Measurements from ENCODE around the gene TCF12. TPM values are rescaled to one million over a fixed set of nuclear protein-coding genes. Genes with fewer than 3 reads are reported as not detected.

Gene TCF12
- total and polyA plus RNA-seq, 8 donors: 7.7 to 67.4 (median 27.3) TPM

- whole genome bisulfite sequencing, 2 donors: 54 to 64% methylated on average over 5 to 6 of the region's 6 CpGs
- ATAC-seq (peak in 2 of 4 donors; percentile 2 to 3), FAIRE-seq (no peak), DNase-seq (no peak)
- no peaks in the 10 kb centered on the region for H3K9me3 ChIP-seq
- H3K27ac ChIP-seq: no peak overlapping the region
- H3K4me3 ChIP-seq: no peak overlapping the region
- intact Hi-C loops (cut with DNase I): no loop called here
- no peak for TF ChIP-seq CTCF (IDR thresholded peaks at IDR 0.05)
- H3K27me3 ChIP-seq: no peaks in the 10 kb centered on the region
- no peaks in the 10 kb centered on the region for H3K36me3 ChIP-seq
- H3K4me1 ChIP-seq: no peaks in the 10 kb centered on the region
These were observed 405.6 kb downstream of the TCF12 start for GRCh38 chr15:57323806-57324589.

GRCh38 chr15:57324590-57324890 is 406.1 kb downstream of the TCF12 start:
- no peak for FAIRE-seq
- ATAC-seq: no peak
- intact Hi-C loops (cut with DNase I): no loop called here
- Histone ChIP-seq H3K9me3 (no peaks in the 10 kb centered on the region), H3K27me3 (no peaks in the 10 kb centered on the region), H3K27ac (no peak overlapping the region), H3K36me3 (no peaks in the 10 kb centered on the region), H3K4me3 (no peak overlapping the region), H3K4me1 (no peaks in the 10 kb centered on the region)
- DNase-seq: no peak
- WGBS, 2 donors: 62 to 63% methylated on average over 3 of the region's 3 CpGs
- TF ChIP-seq CTCF (IDR thresholded peaks at IDR 0.05): no peak

DNA sequence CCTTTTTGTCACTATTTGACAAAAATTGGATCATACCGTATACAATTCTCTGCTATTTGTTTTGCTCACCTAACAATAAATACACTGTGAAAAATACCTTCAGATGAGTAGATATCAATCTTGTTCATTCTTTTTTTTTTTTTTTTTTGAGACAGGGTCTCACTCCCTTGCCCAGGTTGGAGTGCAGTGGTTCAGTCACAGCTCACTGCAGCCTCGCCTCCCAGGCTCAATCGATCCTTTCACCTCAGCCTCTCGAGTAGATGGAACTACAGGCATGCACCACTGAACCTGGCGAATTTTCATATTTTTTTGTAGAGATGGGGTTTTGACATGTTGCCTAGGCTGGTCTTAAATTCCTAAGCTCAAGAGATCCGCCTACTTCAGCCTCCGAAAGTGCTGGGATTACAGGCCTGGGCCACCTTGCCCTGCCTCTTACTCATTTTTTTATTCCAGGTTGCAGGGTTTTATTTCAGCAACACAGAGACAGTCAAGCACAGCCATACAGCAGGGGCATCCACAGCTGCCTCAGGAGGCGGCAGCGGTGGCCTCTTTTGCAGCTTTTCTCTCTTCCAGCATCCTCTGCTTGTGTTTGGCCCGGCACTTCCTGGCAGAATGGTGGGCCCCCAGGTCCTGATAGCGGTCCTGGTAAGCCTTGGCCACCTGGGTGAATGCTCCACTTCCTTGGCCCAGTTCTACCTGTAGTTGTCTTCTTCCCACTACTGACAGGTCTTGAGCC is 406.7 kb downstream of the TCF12 start:
- no peak overlapping the region for H3K27ac ChIP-seq
- no peak for DNase-seq
- 86% methylated on average over 11 of the region's 11 CpGs for WGBS, 2 donors

GRCh38 chr15:57326196-57326595 is 407.8 kb downstream of the TCF12 start:
- no peak overlapping the region for H3K4me3 ChIP-seq
- intact Hi-C loops (cut with DNase I): no loop called here
- no peaks in the 10 kb centered on the region for H3K36me3 ChIP-seq
- no peaks in the 10 kb centered on the region for H3K27me3 ChIP-seq
- WGBS, 2 donors: 87 to 92% methylated on average over 23 of the region's 23 CpGs
- H3K27ac ChIP-seq: no peak overlapping the region
- no peak for TF ChIP-seq CTCF (IDR thresholded peaks at IDR 0.05)
- no peak for DNase-seq
- no peak for ATAC-seq
- H3K9me3 ChIP-seq: no peaks in the 10 kb centered on the region
- H3K4me1 ChIP-seq: no peaks in the 10 kb centered on the region
- no peak for FAIRE-seq

More for the DNA sequence above, 406.7 kb downstream of the TCF12 start:
- Histone ChIP-seq H3K36me3 (no peaks in the 10 kb centered on the region), H3K9me3 (no peaks in the 10 kb centered on the region), H3K4me3 (no peak overlapping the region), H3K4me1 (no peaks in the 10 kb centered on the region), H3K27me3 (no peaks in the 10 kb centered on the region)
- no peak for FAIRE-seq
- ATAC-seq: no peak
- intact Hi-C loops (cut with DNase I): no loop called here
- TF ChIP-seq CTCF (IDR thresholded peaks at IDR 0.05): no peak

- Histone ChIP-seq H3K9me3 (no peaks in the 10 kb centered on the region), H3K4me3 (no peak overlapping the region), H3K36me3 (no peaks in the 10 kb centered on the region), H3K27me3 (no peaks in the 10 kb centered on the region), H3K27ac (no peak overlapping the region), H3K4me1 (no peaks in the 10 kb centered on the region)
- DNase-seq: no peak
- intact Hi-C loops (cut with DNase I): no loop called here
- FAIRE-seq: no peak
- peak in 1 of 4 donors; percentile 19 for ATAC-seq
- 84 to 86% methylated on average over 11 of the region's 11 CpGs for WGBS, 2 donors
- no peak for TF ChIP-seq CTCF (IDR thresholded peaks at IDR 0.05)
These were observed 409.6 kb downstream of the TCF12 start for GRCh38 chr15:57327985-57328471.

Measured in pancreas (tissue), 10 donors.